ENCODE results near the gene WNK1.

DNA sequence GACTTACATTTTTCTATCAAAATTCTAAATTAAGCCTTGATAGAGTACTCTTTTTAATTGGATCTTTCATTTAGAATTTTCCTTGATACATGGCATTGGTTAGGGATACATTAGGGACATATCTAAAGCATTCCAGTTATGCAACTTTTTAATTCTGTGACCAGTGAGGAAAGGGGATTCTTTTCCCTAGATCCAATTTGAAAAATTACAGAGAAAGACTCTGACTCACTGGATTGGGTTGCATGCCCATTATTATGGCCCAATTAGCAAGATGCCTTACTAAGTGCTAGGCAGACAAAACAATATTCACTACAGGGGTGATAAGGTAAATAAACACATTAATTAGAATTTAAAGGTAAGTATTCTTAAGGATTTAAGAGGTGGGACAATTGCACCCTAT, 202.4 kb downstream of the WNK1 start:
- TF ChIP-seq EZH2 (IDR thresholded peaks at IDR 0.05; ENCODE audit: insufficient read depth, poor library complexity, severe bottlenecking) (no peak), EZH2phosphoT487 (IDR thresholded peaks at IDR 0.05; ENCODE audit: insufficient read depth, low read depth) (no peak)
